GM18861 (cell line): Measurements from ENCODE around the gene SPRTN.

Experiments used
- ATAC-seq: cut with Tn5 transposase; IDR thresholded peaks from one replicate; pipeline ENCODE4 v1.9.1; 2021; ENCODE audit not compliant: unreplicated experiment

Gene SPRTN

GRCh38 chr1:231338270-231339128, at the start of gene SPRTN:
SPRTN (plus strand) TSS chr1:231338293; CDS start chr1:231338384, 91 bp downstream.
- ATAC-seq: peak; percentile 1

DNA sequence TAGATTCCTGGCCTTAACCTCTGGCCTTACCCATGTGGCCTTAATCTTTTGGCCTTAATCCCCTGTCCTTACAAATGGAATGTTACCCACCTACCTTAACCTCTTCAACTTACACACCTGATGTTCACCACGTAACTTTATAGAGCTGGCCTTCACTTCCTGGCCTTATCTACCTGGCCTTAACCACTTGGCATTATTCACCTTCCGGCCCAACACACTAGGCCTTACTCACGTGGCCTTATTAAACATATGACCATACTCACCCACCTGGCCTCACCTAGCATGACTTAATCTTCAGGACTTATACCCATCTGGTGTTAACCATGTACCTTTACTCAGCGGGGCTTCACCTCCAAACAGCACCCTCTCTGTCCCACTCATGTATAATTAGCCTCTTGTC, 42.2 kb upstream of the SPRTN start:
- ATAC-seq: no peak

GRCh38 chr1:231301990-231302389, 36.1 kb upstream of the SPRTN start:
- no peak for ATAC-seq

DNA sequence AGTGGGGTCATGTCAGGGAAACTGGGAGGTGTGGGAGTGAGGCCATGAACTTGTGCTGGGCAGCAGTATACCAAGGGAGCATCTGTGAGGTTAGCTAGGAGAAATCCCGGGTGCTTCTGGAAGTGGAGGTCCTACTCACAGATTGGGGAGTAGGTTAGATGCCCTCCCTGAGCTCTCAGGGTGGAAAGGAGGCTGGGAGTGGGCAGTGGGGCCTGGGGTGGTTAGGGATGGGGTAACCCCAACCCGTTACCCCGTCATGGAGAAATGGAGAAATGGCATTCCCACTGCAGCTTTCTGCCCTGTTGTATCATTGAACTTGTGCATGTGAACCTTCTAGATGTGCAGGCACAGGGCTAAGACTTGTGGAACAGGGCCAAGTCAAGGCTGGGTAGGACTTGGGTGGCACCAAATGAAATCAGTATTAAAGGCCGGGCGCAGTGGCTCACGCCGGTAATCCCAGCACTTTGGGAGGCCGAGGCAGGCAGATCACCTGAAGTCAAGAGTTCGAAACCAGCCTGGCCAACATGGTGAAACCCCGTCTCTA, 27.6 kb upstream of the SPRTN start:
- ATAC-seq: no peak

DNA sequence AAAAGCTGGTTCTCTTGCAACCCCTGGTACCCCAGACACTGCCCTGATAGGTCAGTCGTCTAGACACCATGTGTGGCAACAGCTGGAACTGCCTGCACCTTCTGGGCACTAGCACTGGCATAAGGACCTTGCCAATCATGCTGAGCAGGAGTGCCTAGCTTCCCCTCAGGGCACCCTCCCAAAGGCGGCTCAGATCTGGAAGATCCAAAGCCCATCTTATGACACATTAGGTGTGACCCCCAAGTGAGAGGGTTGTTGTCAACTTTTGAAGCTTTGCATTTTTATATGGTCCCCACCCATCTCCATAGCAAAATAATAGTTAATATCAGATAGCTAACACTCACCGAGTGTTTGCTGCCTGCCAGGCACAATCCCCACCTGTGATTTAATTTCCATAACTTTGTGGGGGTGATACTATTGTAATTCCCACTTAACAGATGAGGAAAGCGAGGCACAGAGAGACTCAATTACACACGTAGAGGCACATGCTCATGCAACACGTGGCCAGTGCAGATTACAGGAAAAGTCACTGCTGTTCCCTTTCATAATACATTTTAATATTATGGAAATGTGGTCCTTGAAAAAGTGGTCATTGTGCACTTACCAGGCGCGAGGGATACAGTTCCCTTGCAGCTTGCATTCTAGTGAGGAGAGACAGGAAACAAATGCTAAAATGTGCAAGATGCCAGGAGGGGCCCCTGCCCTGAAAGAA, 26.2 kb upstream of the SPRTN start:
- ATAC-seq: no peak

- no peak for ATAC-seq
These were observed 25.7 kb upstream of the SPRTN start for GRCh38 chr1:231312432-231312788.

GRCh38 chr1:231313661-231314060, 24.4 kb upstream of the SPRTN start:
- ATAC-seq: no peak

DNA sequence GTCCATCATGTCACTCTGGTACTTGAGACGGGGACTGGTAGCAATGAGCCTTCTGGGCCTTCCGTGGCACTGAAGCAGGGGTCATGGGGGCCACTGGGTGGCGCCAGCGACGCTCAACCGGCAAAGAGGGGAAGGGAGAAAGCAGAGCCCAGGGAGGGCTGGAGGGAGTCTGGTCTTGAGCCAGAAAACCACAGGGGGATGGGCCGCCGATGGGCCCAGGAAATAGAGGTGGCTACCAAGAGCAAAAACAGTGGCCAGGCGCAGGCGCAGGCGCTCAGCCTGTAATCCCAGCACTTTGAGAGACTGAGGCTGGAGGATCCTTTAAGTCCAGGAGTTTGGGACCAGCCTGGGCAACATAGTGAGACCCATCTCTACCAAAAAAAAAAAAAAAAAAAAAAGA, 22.2 kb upstream of the SPRTN start:
- no peak for ATAC-seq

- no peak for ATAC-seq
These were observed 20.6 kb upstream of the SPRTN start for GRCh38 chr1:231317306-231318014.

DNA sequence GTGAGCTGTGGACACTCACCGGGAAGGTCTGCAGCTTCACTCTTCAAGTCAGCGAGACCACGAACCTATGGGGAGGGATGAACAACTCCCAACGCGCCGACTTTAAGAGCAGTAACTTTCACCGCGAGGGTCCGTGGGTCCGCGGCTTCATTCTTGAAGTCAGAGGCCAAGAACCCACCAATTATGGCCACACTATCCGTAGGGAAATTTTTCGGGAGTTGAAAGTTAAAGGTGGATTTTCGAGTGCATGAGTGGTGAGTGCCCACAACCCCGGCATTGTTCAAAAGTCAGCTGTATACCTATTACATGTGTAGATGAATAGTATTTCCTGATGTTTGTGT, 20.1 kb upstream of the SPRTN start:
- ATAC-seq: no peak

GRCh38 chr1:231318568-231318967, 19.5 kb upstream of the SPRTN start:
- ATAC-seq: no peak

DNA sequence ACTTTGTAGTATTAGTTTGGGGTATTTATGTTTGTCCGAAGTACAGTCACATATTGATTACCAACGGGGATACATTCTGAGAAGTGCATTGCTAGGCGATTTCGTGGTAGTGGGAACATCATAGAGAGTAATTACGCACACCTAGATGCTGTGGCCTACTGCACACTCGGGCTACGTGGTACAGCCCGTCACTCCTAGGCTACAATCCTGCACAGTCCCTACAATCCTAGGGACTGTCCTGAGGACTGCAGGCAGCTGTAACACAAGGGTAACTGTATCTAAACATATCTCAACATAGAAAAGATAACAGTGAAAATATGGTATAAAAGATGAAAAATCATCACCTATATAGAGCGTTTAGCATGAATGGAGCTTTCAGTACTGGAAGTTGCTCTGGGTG, 19.0 kb upstream of the SPRTN start:
- no peak for ATAC-seq

DNA sequence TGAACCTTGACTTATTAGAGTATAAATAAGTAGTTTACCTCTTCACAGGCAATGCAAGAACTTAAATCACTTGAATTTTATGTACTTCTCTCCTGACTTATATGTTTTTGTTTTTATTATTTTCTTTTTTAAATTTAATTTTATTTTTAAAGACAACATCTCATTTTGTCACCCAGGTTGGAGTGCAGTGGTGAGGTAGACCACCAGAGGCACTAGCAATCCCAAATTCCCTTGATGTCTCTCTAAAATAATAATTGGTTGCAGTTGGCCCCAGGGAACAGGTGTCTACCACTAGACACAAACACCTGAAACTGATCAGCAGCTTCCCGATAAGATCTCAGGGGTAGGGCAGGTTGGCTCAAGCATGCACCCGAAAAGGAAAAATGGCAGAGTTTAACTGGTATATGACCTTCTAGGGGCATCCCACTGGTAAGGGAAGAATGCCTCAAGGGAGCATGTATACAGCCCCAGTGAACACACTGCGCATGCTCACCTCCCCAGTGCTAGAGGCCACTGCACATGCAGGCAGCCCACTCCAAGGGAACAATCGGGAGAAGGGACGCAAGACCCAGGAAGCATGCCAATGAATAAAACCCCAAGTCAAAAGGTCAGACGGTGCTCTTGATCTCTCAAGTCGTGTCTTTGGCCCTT, 15.1 kb upstream of the SPRTN start:
- ATAC-seq: no peak

DNA sequence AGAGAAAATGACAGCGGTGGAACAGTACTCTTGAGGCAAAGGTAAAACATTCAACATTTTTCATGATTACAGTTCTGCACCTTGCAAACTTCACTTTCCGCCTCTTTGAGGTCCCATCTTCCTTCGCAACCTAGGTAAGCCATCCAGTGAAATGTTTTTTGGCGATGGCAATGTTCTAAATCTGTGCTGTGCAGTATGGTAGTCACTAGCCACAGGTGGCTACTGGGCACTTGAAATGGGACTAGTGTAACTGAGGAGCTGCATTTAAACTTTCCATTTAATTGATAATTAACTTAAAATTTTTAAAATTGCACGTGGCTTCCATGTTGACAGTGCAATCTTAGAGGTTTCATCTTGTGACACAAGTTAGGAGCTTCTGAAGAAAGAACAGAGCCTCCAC, 13.4 kb upstream of the SPRTN start:
- ATAC-seq: no peak

- ATAC-seq: no peak
These were observed 11.8 kb upstream of the SPRTN start for GRCh38 chr1:231326248-231326647.

- no peak for ATAC-seq
These were observed 10.5 kb upstream of the SPRTN start for GRCh38 chr1:231327617-231328016.

GRCh38 chr1:231329483-231329882, 8.6 kb upstream of the SPRTN start:
- peak; percentile 42 for ATAC-seq

GRCh38 chr1:231332761-231333160, 5.3 kb upstream of the SPRTN start:
- ATAC-seq: no peak

- no peak for ATAC-seq
These were observed 3.9 kb upstream of the SPRTN start for GRCh38 chr1:231334079-231334666.

DNA sequence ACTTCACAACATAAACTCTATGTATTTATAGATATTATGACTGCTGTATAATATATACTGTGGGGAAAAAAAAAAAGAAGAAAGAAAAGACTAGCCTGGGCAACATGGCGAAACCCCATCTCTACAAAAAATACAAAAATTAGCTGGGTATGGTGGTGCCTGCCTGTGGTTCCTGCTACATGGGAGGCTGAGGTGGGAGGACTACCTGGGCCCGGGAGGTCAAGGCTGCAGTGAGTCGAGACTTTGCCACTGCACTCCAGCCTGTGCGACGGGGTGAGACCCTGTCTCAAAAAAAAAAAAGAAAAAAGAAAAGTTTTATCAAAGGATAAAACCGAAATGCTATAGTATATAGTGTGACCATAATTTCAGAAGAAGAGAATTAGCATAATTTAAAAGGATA, 3.1 kb upstream of the SPRTN start:
- ATAC-seq: no peak
